Keratinocyte (primary cell): ENCODE data around the gene TMEM80. TPM values are rescaled to one million over a fixed set of nuclear protein-coding genes. Genes with fewer than 3 reads are reported as not detected.

Experiments used
- DNase-seq: peaks from one replicate; pipeline ENCODE4 v3.0.0-alpha.2; 2011; ENCODE audit warnings: low read depth, missing footprints, low spot score
- FAIRE-seq: peaks from 2 replicates; lab custom pipeline; 2011; peaks lifted over from hg19 to GRCh38; lab: Jason Lieb, UNC
- H2AFZ ChIP-seq: 2 replicates; pipeline ENCODE4 v1.6.0; 2012; ENCODE audit warnings: low read length, control low read depth, inconsistent platforms; ENCODE audit not compliant: control insufficient read depth
- H3K27ac ChIP-seq: 2 replicates; pipeline ENCODE4 v1.5.1; 2011; ENCODE audit warnings: low read length; ENCODE audit not compliant: control insufficient read depth, insufficient read depth
- H3K27me3 ChIP-seq: 3 replicates; pipeline ENCODE4 v1.6.0; 2011; ENCODE audit warnings: low read length; ENCODE audit not compliant: control insufficient read depth, insufficient read depth; ENCODE audit errors: extremely low read depth
- H3K36me3 ChIP-seq, 2 experiments: 2 replicates in 1 of 2; 3 replicates in 1 of 2; pipeline ENCODE4 v1.5.1; 2011; ENCODE audit warnings: low read length in 2 of 2, mild to moderate bottlenecking in 1 of 2; ENCODE audit not compliant: control insufficient read depth in 2 of 2, insufficient read depth in 2 of 2; ENCODE audit errors: extremely low read depth in 1 of 2
- H3K4me1 ChIP-seq: 3 replicates; pipeline ENCODE4 v1.5.1; 2011; ENCODE audit warnings: low read length; ENCODE audit not compliant: control insufficient read depth, insufficient read depth; ENCODE audit errors: extremely low read depth
- H3K4me2 ChIP-seq: 3 replicates; pipeline ENCODE4 v1.6.0; 2011; ENCODE audit warnings: low read depth, low read length; ENCODE audit not compliant: control insufficient read depth, insufficient read depth; ENCODE audit errors: extremely low read depth
- H3K4me3 ChIP-seq, 3 experiments: fragments of 200-600 bp in 1 of 3; sonication (generic) in 1 of 3; 2 replicates in 2 of 3; 3 replicates in 1 of 3; pipeline ENCODE4 v1.5.1; 2011 to 2016; ENCODE audit warnings: low read length in 3 of 3, mild to moderate bottlenecking in 3 of 3, control low read depth in 2 of 3, inconsistent platforms in 1 of 3, low read depth in 1 of 3, mixed read lengths in 1 of 3, mixed run types in 1 of 3, moderate library complexity in 1 of 3; ENCODE audit not compliant: control insufficient read depth in 2 of 3, insufficient read depth in 2 of 3; ENCODE audit errors: extremely low read depth in 1 of 3
- H3K79me2 ChIP-seq: 2 replicates; pipeline ENCODE4 v1.6.0; 2012; ENCODE audit warnings: low read length; ENCODE audit not compliant: control insufficient read depth, insufficient read depth
- H3K9ac ChIP-seq: 3 replicates; pipeline ENCODE4 v1.6.0; 2011; ENCODE audit warnings: low read length; ENCODE audit not compliant: control insufficient read depth, insufficient read depth; ENCODE audit errors: extremely low read depth
- H3K9me1 ChIP-seq: 3 replicates; pipeline ENCODE4 v1.6.0; 2011; ENCODE audit warnings: low read length; ENCODE audit not compliant: control insufficient read depth, insufficient read depth; ENCODE audit errors: extremely low read depth
- H3K9me3 ChIP-seq: 2 replicates; pipeline ENCODE4 v1.5.1; 2012; ENCODE audit warnings: low read depth, low read length; ENCODE audit not compliant: control insufficient read depth
- H4K20me1 ChIP-seq: 3 replicates; pipeline ENCODE4 v1.6.0; 2011; ENCODE audit warnings: low read length; ENCODE audit not compliant: control insufficient read depth, insufficient read depth; ENCODE audit errors: extremely low read depth
- CTCF ChIP-seq, 3 experiments: IDR thresholded peaks in 1 of 3; conservative IDR thresholded peaks in 1 of 3; optimal IDR thresholded peaks in 1 of 3; 2 replicates in 2 of 3; 3 replicates in 1 of 3; pipeline versions ENCODE3 to v1.5.1; 2011; ENCODE audit warnings: low read length in 3 of 3, mild to moderate bottlenecking in 3 of 3, moderate library complexity in 2 of 3, control low read depth in 1 of 3, inconsistent platforms in 1 of 3; ENCODE audit not compliant: insufficient read depth in 2 of 3; ENCODE audit errors: extremely low read depth in 1 of 3
- EZH2 ChIP-seq: IDR thresholded peaks from one replicate; pipeline ENCODE4 v1.6.1; 2012; ENCODE audit warnings: inconsistent platforms, mild to moderate bottlenecking, low read length, moderate library complexity
- dilution Hi-C: fragments of 300-500 bp; cut with MboI; formaldehyde crosslinking; loops from one replicate; pipeline ENCODE4 v1.7.0; 2020; ENCODE audit warnings: low sequenced_read_pairs; ENCODE audit not compliant: extremely low pct_ligation_motif_present
- polyA plus RNA-seq, 5 experiments: library from polyadenylated mRNA; depleted of rRNA in 3 of 5; stranded (reverse) in 3 of 5; stranded (forward) in 1 of 5; unstranded in 1 of 5; fragments of >200 nt; gene quantifications; 1 replicate in 1 of 5; 2 replicates in 3 of 5; 3 replicates in 1 of 5; pipeline versions ENCODE4 v1.2.1 to v1.2.3, GENCODE V29; 2011 to 2012; ENCODE audit warnings: missing spikeins in 2 of 5, low read depth in 1 of 5, low replicate concordance in 1 of 5

Gene TMEM80
- polyA plus RNA-seq, 1 donor (not counting 4 experiments of a cell fraction or from before 2014, with no cell fraction given): 29.8 TPM

DNA sequence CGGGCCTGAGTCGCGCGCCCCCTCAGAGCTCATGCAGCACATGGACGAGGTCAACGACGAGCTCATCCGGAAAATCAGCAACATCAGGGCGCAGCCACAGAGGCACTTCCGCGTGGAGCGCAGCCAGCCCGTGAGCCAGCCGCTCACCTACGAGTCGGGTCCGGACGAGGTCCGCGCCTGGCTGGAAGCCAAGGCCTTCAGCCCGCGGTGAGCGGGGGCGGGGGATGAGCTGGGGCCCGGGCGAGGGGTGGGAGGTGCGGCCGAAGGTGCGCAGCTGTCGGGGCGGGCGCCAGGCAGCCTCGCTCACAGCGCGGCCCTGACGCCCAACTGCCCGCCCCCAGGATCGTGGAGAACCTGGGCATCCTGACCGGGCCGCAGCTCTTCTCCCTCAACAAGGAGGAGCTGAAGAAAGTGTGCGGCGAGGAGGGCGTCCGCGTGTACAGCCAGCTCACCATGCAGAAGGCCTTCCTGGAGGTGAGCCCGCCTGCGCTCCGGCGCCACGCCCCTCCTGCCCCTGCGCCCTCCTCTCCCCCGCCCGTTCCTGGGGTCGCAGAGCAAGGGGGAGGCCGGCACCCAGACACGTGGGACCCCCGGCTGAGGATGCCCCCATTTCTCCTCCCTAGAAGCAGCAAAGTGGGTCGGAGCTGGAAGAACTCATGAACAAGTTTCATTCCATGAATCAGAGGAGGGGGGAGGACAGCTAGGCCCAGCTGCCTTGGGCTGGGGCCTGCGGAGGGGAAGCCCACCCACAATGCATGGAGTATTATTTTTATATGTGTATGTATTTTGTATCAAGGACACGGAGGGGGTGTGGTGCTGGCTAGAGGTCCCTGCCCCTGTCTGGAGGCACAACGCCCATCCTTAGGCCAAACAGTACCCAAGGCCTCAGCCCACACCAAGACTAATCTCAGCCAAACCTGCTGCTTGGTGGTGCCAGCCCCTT is 30.9 kb downstream of the TMEM80 start:
- H3K4me1 ChIP-seq: peaks cover 12% of the 10 kb centered on the region
- H3K4me3 ChIP-seq: no peak overlapping the region
- no peaks in the 10 kb centered on the region for H3K9me1 ChIP-seq
- TF ChIP-seq CTCF (optimal IDR thresholded peaks at IDR 0.05 in 1 of 3, IDR thresholded peaks at IDR 0.05 in 1 of 3, conservative IDR thresholded peaks at IDR 0.05 in 1 of 3; ENCODE audit: extremely low read depth in 1 of 3, insufficient read depth in 2 of 3, low read length in 3 of 3): no peak
- TF ChIP-seq EZH2: no peak
- H3K27me3 ChIP-seq: no peaks in the 10 kb centered on the region
- H3K9me3 ChIP-seq: no peaks in the 10 kb centered on the region
- peaks cover 23 to 31% of the 10 kb centered on the region in 2 experiments for H3K36me3 ChIP-seq
- DNase-seq: no peak
- FAIRE-seq: peak; percentile 26
- no peaks in the 10 kb centered on the region for H3K79me2 ChIP-seq
- no peak overlapping the region for H3K4me2 ChIP-seq
- dilution Hi-C loops: no loop called here
- H3K27ac ChIP-seq: no peak overlapping the region
- no peak overlapping the region for H3K9ac ChIP-seq
- H2AFZ ChIP-seq: no peak overlapping the region
- H4K20me1 ChIP-seq: peaks cover 2% of the 10 kb centered on the region

DNA sequence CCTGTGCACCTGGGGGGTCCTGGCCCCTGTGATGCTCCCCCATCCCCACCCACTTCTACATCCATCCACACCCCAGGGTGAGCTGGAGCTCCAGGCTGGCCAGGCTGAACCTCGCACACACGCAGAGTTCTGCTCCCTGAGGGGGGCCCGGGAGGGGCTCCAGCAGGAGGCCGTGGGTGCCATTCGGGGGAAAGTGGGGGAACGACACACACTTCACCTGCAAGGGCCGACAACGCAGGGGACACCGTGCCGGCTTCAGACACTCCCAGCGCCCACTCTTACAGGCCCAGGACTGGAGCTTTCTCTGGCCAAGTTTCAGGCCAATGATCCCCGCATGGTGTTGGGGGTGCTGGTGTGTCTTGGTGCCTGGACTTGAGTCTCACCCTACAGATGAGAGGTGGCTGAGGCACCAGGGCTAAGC is 31.7 kb downstream of the TMEM80 start:
- H3K9me1 ChIP-seq: no peaks in the 10 kb centered on the region
- H3K4me2 ChIP-seq: no peak overlapping the region
- H3K4me3 ChIP-seq: no peak overlapping the region
- no peaks in the 10 kb centered on the region for H3K27me3 ChIP-seq
- H3K27ac ChIP-seq: no peak overlapping the region
- peaks cover 12% of the 10 kb centered on the region for H3K4me1 ChIP-seq
- H3K79me2 ChIP-seq: no peaks in the 10 kb centered on the region
- no peak overlapping the region for H3K9ac ChIP-seq
- dilution Hi-C loops: no loop called here
- peaks cover 2% of the 10 kb centered on the region for H4K20me1 ChIP-seq
- H2AFZ ChIP-seq: no peak overlapping the region
- TF ChIP-seq CTCF (optimal IDR thresholded peaks at IDR 0.05 in 1 of 3, IDR thresholded peaks at IDR 0.05 in 1 of 3, conservative IDR thresholded peaks at IDR 0.05 in 1 of 3; ENCODE audit: extremely low read depth in 1 of 3, insufficient read depth in 2 of 3, low read length in 3 of 3): no peak
- TF ChIP-seq EZH2: no peak
- DNase-seq (no peak), FAIRE-seq (no peak)
- H3K36me3 ChIP-seq: peaks cover 20 to 27% of the 10 kb centered on the region in 2 experiments
- H3K9me3 ChIP-seq: no peaks in the 10 kb centered on the region
